ENCODE results near the gene DCUN1D4.

- no peak for TF ChIP-seq CTCF (IDR thresholded peaks at IDR 0.05; ENCODE audit: low read depth, low read length, poor library complexity, severe bottlenecking)
- TF ChIP-seq EZH2phosphoT487 (IDR thresholded peaks at IDR 0.05; ENCODE audit: borderline replicate concordance, low read length): no peak
Measured at GRCh38 chr4:51880016-51880915, 37.3 kb downstream of the DCUN1D4 start.
